Hematopoietic multipotent progenitor cell treated with erythropoietin and hydrocortisone succinate and interleukin-3 and kit ligand, for 4 days (in vitro differentiated cells): Measurements from ENCODE around the gene NRXN2.

Source experiments
- DNase-seq: peaks from one replicate; pipeline ENCODE4 v3.0.0-alpha.2; 2015

NRXN2 gene

GRCh38 chr11:64742889-64743590, 20.0 kb upstream of the NRXN2 start:
- peak; percentile 82 for DNase-seq

GRCh38 chr11:64742087-64742888, 19.3 kb upstream of the NRXN2 start:
- peak; percentile 85 for DNase-seq

GRCh38 chr11:64741375-64742086, 18.5 kb upstream of the NRXN2 start:
- DNase-seq: no peak

GRCh38 chr11:64739871-64740270, 16.9 kb upstream of the NRXN2 start:
- no peak for DNase-seq

GRCh38 chr11:64736654-64737053, 13.7 kb upstream of the NRXN2 start:
- no peak for DNase-seq

GRCh38 chr11:64735725-64736259, 12.8 kb upstream of the NRXN2 start:
- no peak for DNase-seq

GRCh38 chr11:64734811-64735724, 12.1 kb upstream of the NRXN2 start:
- DNase-seq: no peak

GRCh38 chr11:64731601-64732000, 8.6 kb upstream of the NRXN2 start:
- DNase-seq: no peak

- peak; percentile 43 for DNase-seq
Measured at GRCh38 chr11:64729851-64730382, 6.9 kb upstream of the NRXN2 start.

GRCh38 chr11:64728757-64729365, 5.9 kb upstream of the NRXN2 start:
- DNase-seq: no peak

GRCh38 chr11:64726867-64727530, 4.0 kb upstream of the NRXN2 start:
- no peak for DNase-seq

- DNase-seq: no peak
Measured at GRCh38 chr11:64726211-64726641, 3.2 kb upstream of the NRXN2 start.

- DNase-seq: no peak
Measured at GRCh38 chr11:64724863-64725532, 2.0 kb upstream of the NRXN2 start.

- DNase-seq: no peak
Measured at GRCh38 chr11:64723907-64724862, 1.2 kb upstream of the NRXN2 start.

GRCh38 chr11:64722141-64723065, 594 bp downstream of the NRXN2 start:
- no peak for DNase-seq

GRCh38 chr11:64721359-64721699, 1.7 kb downstream of the NRXN2 start:
- no peak for DNase-seq

GRCh38 chr11:64720640-64721358, 2.2 kb downstream of the NRXN2 start:
- DNase-seq: no peak
